ENCODE results near the gene SNX7.

Gene SNX7

DNA sequence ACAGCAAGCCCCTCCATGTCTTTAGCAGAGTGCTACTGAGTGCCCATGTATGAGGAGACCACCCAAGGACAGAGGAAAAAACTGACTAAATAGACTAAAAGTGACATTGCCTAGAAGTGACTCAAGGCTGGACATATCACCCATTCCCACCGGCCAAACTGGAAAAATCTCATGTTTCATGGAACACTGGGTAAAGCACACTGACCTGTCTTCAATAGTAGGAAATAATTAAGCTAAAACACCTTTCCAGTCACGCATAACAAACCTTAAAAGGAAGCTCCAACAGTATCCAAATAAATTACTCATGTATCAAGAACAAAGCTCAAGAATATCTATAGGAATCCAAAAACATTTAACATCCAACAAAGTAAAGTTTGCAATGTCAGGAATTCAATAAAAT, 120.4 kb downstream of the SNX7 start:
- no peak for DNase-seq

DNA sequence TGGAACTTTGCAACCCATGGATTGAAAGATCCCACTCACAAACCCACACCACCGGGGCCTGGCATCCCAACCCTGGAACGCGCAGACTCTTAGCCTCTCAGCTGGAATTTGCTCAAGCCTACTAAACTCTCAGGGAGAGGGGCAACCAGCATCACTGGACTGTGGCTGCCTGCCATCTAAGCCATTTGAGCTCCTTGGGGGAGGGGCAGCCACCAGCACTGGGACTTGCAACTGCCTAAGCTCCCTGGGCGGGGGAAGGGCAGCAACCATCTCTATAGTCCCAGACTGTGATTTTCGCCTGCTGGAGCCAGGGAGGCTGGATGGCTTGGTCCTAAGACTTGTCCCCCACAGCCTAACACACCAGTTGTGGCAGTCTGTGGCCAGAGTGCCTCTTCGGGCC, 122.3 kb downstream of the SNX7 start:
- DNase-seq = no peak

DNA sequence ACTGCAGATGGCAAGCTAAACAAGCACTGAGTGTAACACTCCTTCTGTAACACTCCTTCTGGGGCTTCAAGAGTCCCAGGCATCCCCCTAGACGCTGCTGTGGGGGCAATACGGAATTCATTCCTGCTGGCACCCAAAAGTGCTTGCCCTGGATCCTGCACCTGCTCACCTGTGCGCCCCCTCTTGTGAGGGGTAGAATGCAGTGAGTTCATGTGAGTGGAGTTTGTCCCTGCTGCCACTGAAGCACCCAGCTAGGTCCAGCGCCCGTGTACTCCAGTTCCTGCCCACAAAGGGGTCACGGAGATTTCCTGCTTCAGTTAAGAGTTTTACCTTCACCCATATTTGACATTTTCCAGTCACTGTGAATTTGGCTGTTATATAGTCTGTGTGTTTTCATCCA, 130.0 kb downstream of the SNX7 start:
- DNase-seq = no peak

DNA sequence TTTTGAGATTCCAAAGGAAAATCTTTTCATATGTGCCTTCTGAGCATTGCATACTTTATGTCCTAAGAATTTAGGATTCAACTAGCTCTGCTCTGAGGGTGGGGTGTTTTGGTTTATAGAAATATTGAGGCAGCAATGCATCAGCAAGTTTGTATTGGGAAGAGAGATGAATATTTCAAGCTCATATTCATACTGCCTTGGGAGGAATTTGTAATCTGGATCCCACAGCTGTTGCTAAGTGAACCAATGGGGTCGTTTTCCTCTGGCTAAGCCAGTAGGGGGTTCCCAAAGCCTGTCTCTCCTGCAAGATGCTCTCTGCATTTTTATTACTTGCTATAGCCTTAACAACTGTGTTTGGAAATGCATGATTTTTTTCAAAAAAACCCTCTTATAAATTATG, 130.6 kb downstream of the SNX7 start:
- DNase-seq = no peak

DNA sequence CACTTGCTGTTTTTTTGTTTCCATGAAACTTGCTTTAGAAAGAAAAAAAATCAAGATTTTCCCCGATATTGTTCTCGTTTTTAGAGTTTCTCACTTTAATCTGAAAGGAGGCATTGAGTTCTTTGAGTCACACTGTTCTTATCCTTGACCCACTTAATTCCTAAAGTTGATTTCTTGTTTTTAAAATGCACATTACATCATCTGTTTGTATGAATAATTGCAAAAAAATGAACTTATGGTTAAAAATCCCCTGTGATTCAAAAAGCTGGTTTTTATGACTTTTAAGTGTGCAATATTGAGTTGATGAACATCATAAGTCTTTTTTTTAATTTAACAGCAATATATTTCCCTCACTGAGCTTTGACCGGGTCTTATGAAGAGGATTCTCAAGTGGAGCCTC, 131.6 kb downstream of the SNX7 start:
- no peak for DNase-seq

DNA sequence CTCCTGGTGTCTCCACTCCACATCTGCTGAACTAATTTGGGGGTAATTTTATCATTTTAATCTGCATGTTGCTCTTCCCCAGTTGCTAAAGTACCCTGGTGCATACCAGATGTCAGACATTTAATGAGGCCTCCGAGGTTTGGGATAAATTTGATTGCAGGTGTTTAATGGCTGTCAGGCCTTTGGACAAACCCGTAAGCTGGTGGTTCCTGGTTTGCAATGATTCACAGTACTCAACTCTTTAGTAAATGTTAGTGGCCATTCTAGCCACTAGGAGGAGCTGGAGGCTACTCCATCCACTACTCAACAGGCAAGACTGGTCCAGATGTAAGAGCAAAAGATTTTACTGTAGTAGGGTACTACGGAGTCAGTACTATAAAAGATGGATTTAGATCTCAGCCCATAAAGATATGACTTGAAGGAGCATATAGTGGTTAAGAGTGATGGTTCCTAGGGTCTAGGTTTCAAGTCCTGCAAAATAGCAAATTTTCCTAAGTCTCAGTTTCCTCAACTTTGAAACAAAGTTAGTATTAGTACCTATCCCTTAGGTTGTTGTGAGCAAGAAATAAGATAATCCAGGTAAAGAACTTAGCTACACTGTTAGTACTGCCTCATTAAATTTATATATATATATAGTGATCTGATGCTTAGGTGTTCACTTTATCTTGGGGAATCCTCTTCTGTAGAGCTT, 132.8 kb downstream of the SNX7 start:
- peak; percentile 70 for DNase-seq

DNA sequence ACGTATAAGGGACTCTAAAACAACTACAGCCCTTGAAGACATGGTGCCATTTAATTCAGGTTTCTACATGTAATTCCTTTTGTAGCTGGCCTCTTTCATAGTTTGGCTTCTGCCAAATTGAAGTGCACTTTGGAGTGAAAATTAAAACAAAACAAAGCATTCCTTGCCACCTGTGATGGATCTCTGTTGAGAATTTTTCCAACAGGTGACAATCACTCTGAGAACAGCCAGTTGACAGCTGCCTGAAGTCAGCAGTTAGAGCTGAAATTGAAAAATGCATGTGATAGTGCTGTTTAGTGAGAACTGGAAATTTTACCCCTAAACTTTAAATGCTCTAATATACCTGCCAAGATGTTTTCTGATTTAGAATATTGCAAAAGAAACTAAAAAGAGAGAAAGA, 134.5 kb downstream of the SNX7 start:
- no peak for DNase-seq

DNA sequence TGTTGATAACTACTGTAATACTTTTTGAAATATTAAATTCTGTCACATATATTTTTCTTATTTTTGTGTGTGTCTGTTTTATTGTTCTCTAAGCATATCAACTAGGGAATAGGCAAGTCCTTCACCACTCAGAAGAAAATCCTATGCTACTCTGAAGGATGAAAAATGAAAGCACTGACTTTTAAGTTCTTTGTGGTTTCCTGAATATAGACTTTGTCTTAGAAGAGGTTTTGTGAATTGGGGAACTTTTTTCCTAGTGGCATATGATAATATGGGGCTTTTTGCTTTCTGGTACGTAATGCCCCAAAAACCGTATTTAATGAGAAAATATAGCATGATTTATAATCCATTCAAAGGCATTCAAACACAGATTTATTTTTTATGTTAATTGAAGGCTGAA, 136.0 kb downstream of the SNX7 start:
- no peak for DNase-seq

Data from activated CD4-positive, alpha-beta T cell treated with anti-CD3 and anti-CD28 coated beads, Interleukin-10, Interleukin-2, amounts not matched to agents 100 ng/mL and 50 ng/mL, durations not matched to agents 16 hours and 8 hours (primary cell).